Neural progenitor cell (in vitro differentiated cells): Measurements from ENCODE around the gene PLXDC2. TPM values are rescaled to one million over a fixed set of nuclear protein-coding genes. Genes with fewer than 3 reads are reported as not detected.

Source experiments
- DNase-seq: peaks from one replicate; pipeline ENCODE4 v3.0.0-alpha.2; 2016; ENCODE audit warnings: low spot score
- H2AFZ ChIP-seq: fragments of 200-600 bp; sonication (generic); replicated peaks from 2 replicates; pipeline ENCODE4 v1.6.1; 2016; ENCODE audit warnings: antibody characterized with exemption
- H3F3A ChIP-seq: fragments of 200-600 bp; sonication (generic); 2 replicates; pipeline ENCODE4 v1.6.1; 2016; ENCODE audit warnings: antibody characterized with exemption, low read depth
- H3K27ac ChIP-seq: fragments of 200-600 bp; sonication (generic); 2 replicates; pipeline ENCODE4 v1.5.1; 2016; ENCODE audit warnings: mild to moderate bottlenecking
- H3K27me3 ChIP-seq: fragments of 200-600 bp; sonication (generic); 2 replicates; pipeline ENCODE4 v1.6.1; 2016; ENCODE audit warnings: mild to moderate bottlenecking, moderate library complexity
- H3K36me3 ChIP-seq: fragments of 200-600 bp; sonication (generic); 2 replicates; pipeline ENCODE4 v1.5.1; 2016
- H3K4me1 ChIP-seq: fragments of 200-600 bp; sonication (generic); 2 replicates; pipeline ENCODE4 v1.6.1; 2016; ENCODE audit warnings: mixed run types
- H3K4me2 ChIP-seq: fragments of 200-600 bp; sonication (generic); 2 replicates; pipeline ENCODE4 v1.6.1; 2016
- H3K4me3 ChIP-seq: fragments of 200-600 bp; sonication (generic); 2 replicates; pipeline ENCODE4 v1.5.1; 2016
- H3K79me2 ChIP-seq: fragments of 200-600 bp; sonication (generic); 2 replicates; pipeline ENCODE4 v1.6.1; 2016; ENCODE audit warnings: low read depth
- H3K9ac ChIP-seq: fragments of 200-600 bp; sonication (generic); 2 replicates; pipeline ENCODE4 v1.6.1; 2016
- H3K9me3 ChIP-seq: fragments of 200-600 bp; sonication (generic); 2 replicates; pipeline ENCODE4 v1.5.1; 2016; ENCODE audit warnings: low read depth
- H4K20me1 ChIP-seq: fragments of 200-600 bp; sonication (generic); 2 replicates; pipeline ENCODE4 v1.6.1; 2016; ENCODE audit warnings: low read depth
- H3K27ac Mint-ChIP-seq: 3 replicates; pipeline ENCODE4 v1.8.0; 2021; ENCODE audit warnings: mixed read lengths
- H3K27me3 Mint-ChIP-seq: 2 replicates; pipeline ENCODE4 v1.8.0; 2022; ENCODE audit warnings: low read depth, mild to moderate bottlenecking, inconsistent platforms, moderate library complexity, mixed read lengths; ENCODE audit not compliant: insufficient read depth
- H3K36me3 Mint-ChIP-seq: 3 replicates; pipeline ENCODE4 v1.8.0; 2021; ENCODE audit warnings: mixed read lengths
- H3K4me1 Mint-ChIP-seq: 3 replicates; pipeline ENCODE4 v1.8.0; 2021; ENCODE audit warnings: mixed read lengths
- H3K4me3 Mint-ChIP-seq: 3 replicates; pipeline ENCODE4 v1.8.0; 2021; ENCODE audit warnings: mild to moderate bottlenecking, moderate library complexity, mixed read lengths
- H3K9me3 Mint-ChIP-seq: 3 replicates; pipeline ENCODE4 v1.8.0; 2020; ENCODE audit warnings: mixed read lengths
- EZH2 ChIP-seq: fragments of 200-600 bp; sonication (generic); IDR thresholded peaks from 2 replicates; pipeline ENCODE4 v1.6.1; 2017; ENCODE audit warnings: antibody characterized with exemption, mild to moderate bottlenecking, moderate library complexity
- EZH2phosphoT487 ChIP-seq: fragments of 200-600 bp; sonication (generic); IDR thresholded peaks from 2 replicates; pipeline ENCODE4 v1.6.1; 2017; ENCODE audit warnings: antibody characterized with exemption
- total RNA-seq: library from RNA; depleted of rRNA; stranded (reverse); fragments of >200 nt; gene quantifications from 2 replicates; pipeline ENCODE4 v1.2.3, GENCODE V29; 2015; ENCODE audit warnings: low replicate concordance
- TF ChIP-seq, protein P1 (sequence below): fragments of 200-600 bp; sonication (generic); IDR thresholded peaks from 2 replicates; pipeline ENCODE4 v1.5.1; 2017; ENCODE audit warnings: antibody characterized with exemption, mild to moderate bottlenecking

Gene PLXDC2
- total RNA-seq, 1 donor from 2014 or later, result 44.2 TPM

GRCh38 chr10:20118119-20118518 is 301.9 kb downstream of the PLXDC2 start:
- no peak overlapping the region for H3K4me2 ChIP-seq
- no peaks in the 10 kb centered on the region for H3K27me3 ChIP-seq
- H3K4me3 ChIP-seq, result no peak overlapping the region
- peaks cover 15% of the 10 kb centered on the region for H3K36me3 Mint-ChIP-seq
- no peaks in the 10 kb centered on the region for H3K9me3 ChIP-seq
- peaks cover 25% of the 10 kb centered on the region for H3K4me1 ChIP-seq
- peaks cover 4% of the 10 kb centered on the region for H3K79me2 ChIP-seq
- H3K4me3 Mint-ChIP-seq, result no peak overlapping the region
- no peaks in the 10 kb centered on the region for H3K36me3 ChIP-seq
- TF ChIP-seq, protein P1, sequence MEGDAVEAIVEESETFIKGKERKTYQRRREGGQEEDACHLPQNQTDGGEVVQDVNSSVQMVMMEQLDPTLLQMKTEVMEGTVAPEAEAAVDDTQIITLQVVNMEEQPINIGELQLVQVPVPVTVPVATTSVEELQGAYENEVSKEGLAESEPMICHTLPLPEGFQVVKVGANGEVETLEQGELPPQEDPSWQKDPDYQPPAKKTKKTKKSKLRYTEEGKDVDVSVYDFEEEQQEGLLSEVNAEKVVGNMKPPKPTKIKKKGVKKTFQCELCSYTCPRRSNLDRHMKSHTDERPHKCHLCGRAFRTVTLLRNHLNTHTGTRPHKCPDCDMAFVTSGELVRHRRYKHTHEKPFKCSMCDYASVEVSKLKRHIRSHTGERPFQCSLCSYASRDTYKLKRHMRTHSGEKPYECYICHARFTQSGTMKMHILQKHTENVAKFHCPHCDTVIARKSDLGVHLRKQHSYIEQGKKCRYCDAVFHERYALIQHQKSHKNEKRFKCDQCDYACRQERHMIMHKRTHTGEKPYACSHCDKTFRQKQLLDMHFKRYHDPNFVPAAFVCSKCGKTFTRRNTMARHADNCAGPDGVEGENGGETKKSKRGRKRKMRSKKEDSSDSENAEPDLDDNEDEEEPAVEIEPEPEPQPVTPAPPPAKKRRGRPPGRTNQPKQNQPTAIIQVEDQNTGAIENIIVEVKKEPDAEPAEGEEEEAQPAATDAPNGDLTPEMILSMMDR, result no peak
- TF ChIP-seq EZH2, result no peak
- no peak for TF ChIP-seq EZH2phosphoT487
- no peak overlapping the region for H3K27ac ChIP-seq
- no peak overlapping the region for H3K27ac Mint-ChIP-seq
- DNase-seq, result no peak
- H3K27me3 Mint-ChIP-seq, result no peaks in the 10 kb centered on the region
- peaks cover 1% of the 10 kb centered on the region for H3K9me3 Mint-ChIP-seq
- no peak overlapping the region for H3K9ac ChIP-seq
- H2AFZ ChIP-seq, result no peak overlapping the region
- peaks cover 7% of the 10 kb centered on the region for H3K4me1 Mint-ChIP-seq
- no peaks in the 10 kb centered on the region for H4K20me1 ChIP-seq
- peaks cover 11% of the 10 kb centered on the region for H3F3A ChIP-seq

DNA sequence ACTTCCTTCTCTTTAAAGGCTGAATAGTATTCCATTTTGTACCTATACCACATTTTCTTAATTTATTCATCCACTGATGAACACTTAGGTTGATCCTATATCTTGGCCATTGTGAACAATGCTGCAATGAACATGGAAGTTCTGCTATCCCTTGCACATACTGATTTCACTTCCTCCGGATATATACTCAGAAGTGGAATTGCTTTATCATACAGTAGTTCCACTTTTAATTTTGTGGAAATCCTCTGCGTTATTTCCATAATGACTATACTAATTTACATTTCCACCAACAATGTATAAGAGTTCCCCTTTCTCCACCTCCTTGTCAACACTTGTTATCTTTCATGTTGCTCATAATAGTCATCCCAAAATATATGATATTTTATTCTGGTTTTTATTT is 312.6 kb downstream of the PLXDC2 start:
- no peak overlapping the region for H3K4me3 Mint-ChIP-seq
- no peak overlapping the region for H3K4me2 ChIP-seq
- H3K27ac ChIP-seq, result no peak overlapping the region
- H2AFZ ChIP-seq, result no peak overlapping the region
- peaks cover 10% of the 10 kb centered on the region for H3F3A ChIP-seq
- H3K9ac ChIP-seq, result no peak overlapping the region
- H3K9me3 ChIP-seq, result peaks cover 5% of the 10 kb centered on the region
- H3K4me1 ChIP-seq, result no peaks in the 10 kb centered on the region
- H3K36me3 Mint-ChIP-seq, result peaks cover 1% of the 10 kb centered on the region
- H3K27me3 ChIP-seq, result no peaks in the 10 kb centered on the region
- H3K9me3 Mint-ChIP-seq, result peaks cover 24% of the 10 kb centered on the region
- TF ChIP-seq, protein P1, result no peak
- TF ChIP-seq EZH2, result no peak
- no peak for TF ChIP-seq EZH2phosphoT487
- no peaks in the 10 kb centered on the region for H3K4me1 Mint-ChIP-seq
- no peak overlapping the region for H3K4me3 ChIP-seq
- no peak for DNase-seq
- H4K20me1 ChIP-seq, result no peaks in the 10 kb centered on the region
- H3K79me2 ChIP-seq, result peaks cover 19% of the 10 kb centered on the region
- no peak overlapping the region for H3K27ac Mint-ChIP-seq
- H3K36me3 ChIP-seq, result no peaks in the 10 kb centered on the region
- no peaks in the 10 kb centered on the region for H3K27me3 Mint-ChIP-seq

GRCh38 chr10:20132816-20133215 is 316.6 kb downstream of the PLXDC2 start:
- TF ChIP-seq, protein P1, result no peak
- no peak for TF ChIP-seq EZH2phosphoT487
- TF ChIP-seq EZH2, result no peak
- no peaks in the 10 kb centered on the region for H3K36me3 ChIP-seq
- H3K27me3 Mint-ChIP-seq, result no peaks in the 10 kb centered on the region
- no peaks in the 10 kb centered on the region for H3F3A ChIP-seq
- peaks cover 25% of the 10 kb centered on the region for H3K79me2 ChIP-seq
- H3K9me3 Mint-ChIP-seq, result peaks cover 25% of the 10 kb centered on the region
- no peaks in the 10 kb centered on the region for H4K20me1 ChIP-seq
- no peaks in the 10 kb centered on the region for H3K4me1 Mint-ChIP-seq
- no peak overlapping the region for H2AFZ ChIP-seq
- H3K4me1 ChIP-seq, result no peaks in the 10 kb centered on the region
- H3K36me3 Mint-ChIP-seq, result peaks cover 3% of the 10 kb centered on the region
- H3K27ac ChIP-seq, result no peak overlapping the region
- H3K27me3 ChIP-seq, result no peaks in the 10 kb centered on the region
- H3K27ac Mint-ChIP-seq, result no peak overlapping the region
- H3K4me3 ChIP-seq, result no peak overlapping the region
- H3K4me2 ChIP-seq, result no peak overlapping the region
- H3K4me3 Mint-ChIP-seq, result no peak overlapping the region
- H3K9me3 ChIP-seq, result peaks cover 5% of the 10 kb centered on the region
- DNase-seq, result no peak
- no peak overlapping the region for H3K9ac ChIP-seq
